Fibroblast of lung (primary cell): Measurements from ENCODE around the gene PRKAG2.

Source experiments
- CTCF ChIP-seq, 2 donors: IDR thresholded peaks in 1 of 2; conservative IDR thresholded peaks in 1 of 2; 1 replicate in 1 of 2; 2 replicates in 1 of 2; pipeline ENCODE4 v1.5.1; 2011 to 2012; ENCODE audit warnings: low read length in 2 of 2, control low read depth in 1 of 2, inconsistent platforms in 1 of 2, low read depth in 1 of 2, mild to moderate bottlenecking in 1 of 2
- EZH2 ChIP-seq: IDR thresholded peaks from 2 replicates; pipeline ENCODE4 v1.5.1; 2012; ENCODE audit warnings: low read length, control low read depth, mild to moderate bottlenecking; ENCODE audit errors: missing control alignments

GRCh38 chr7:151669762-151670161 lies 207.2 kb downstream of the PRKAG2 start:
- TF ChIP-seq EZH2 = no peak
- TF ChIP-seq CTCF (conservative IDR thresholded peaks at IDR 0.05 in 1 of 2, IDR thresholded peaks at IDR 0.05 in 1 of 2; ENCODE audit: low read depth in 1 of 2, low read length in 2 of 2) = no peak
